SHP77 treated with DMSO at 0.1 percent for 48 hours (cell line): ENCODE measurements around the gene ACTR8.

Source experiments
- DNase-seq: peaks from one replicate; lab custom pipeline; 2025; lab: John Stamatoyannopoulos, UW

ACTR8 gene

GRCh38 chr3:53835257-53835656 is 46.7 kb downstream of the ACTR8 start:
- no peak for DNase-seq

- no peak for DNase-seq
These were observed 47.4 kb downstream of the ACTR8 start for GRCh38 chr3:53834429-53835095.

- DNase-seq = no peak
These were observed 48.3 kb downstream of the ACTR8 start for GRCh38 chr3:53833700-53834099.

GRCh38 chr3:53833053-53833645 is 48.8 kb downstream of the ACTR8 start:
- no peak for DNase-seq

GRCh38 chr3:53830944-53831343 is 51.0 kb downstream of the ACTR8 start:
- DNase-seq = no peak

- DNase-seq = no peak
These were observed 52.3 kb downstream of the ACTR8 start for GRCh38 chr3:53829605-53830004.

GRCh38 chr3:53828581-53828980 is 53.4 kb downstream of the ACTR8 start:
- DNase-seq = no peak

- DNase-seq = no peak
These were observed 55.9 kb downstream of the ACTR8 start for GRCh38 chr3:53826048-53826447.

GRCh38 chr3:53824795-53825194 is 57.2 kb downstream of the ACTR8 start:
- DNase-seq = no peak

GRCh38 chr3:53823956-53824657 is 57.8 kb downstream of the ACTR8 start:
- DNase-seq = no peak

GRCh38 chr3:53823026-53823955 is 58.7 kb downstream of the ACTR8 start:
- no peak for DNase-seq

GRCh38 chr3:53822331-53822741 is 59.6 kb downstream of the ACTR8 start:
- no peak for DNase-seq

GRCh38 chr3:53821631-53822121 is 60.3 kb downstream of the ACTR8 start:
- DNase-seq = peak; percentile 11

- no peak for DNase-seq
These were observed 61.0 kb downstream of the ACTR8 start for GRCh38 chr3:53820756-53821580.

- no peak for DNase-seq
These were observed 61.9 kb downstream of the ACTR8 start for GRCh38 chr3:53820084-53820483.

- no peak for DNase-seq
These were observed 62.6 kb downstream of the ACTR8 start for GRCh38 chr3:53819163-53819868.

GRCh38 chr3:53818221-53819162 is 63.5 kb downstream of the ACTR8 start:
- no peak for DNase-seq

- no peak for DNase-seq
These were observed 64.1 kb downstream of the ACTR8 start for GRCh38 chr3:53817809-53818208.

GRCh38 chr3:53817211-53817610 is 64.7 kb downstream of the ACTR8 start:
- no peak for DNase-seq
